IMR-90 (cell line): Measurements from ENCODE around the gene DUSP7.
"Not testable (repeated sequence)": the region's sequence is repeated elsewhere in the genome, so short reads cannot be mapped to it uniquely, and the experiment has no call there.

Experiments used
- BHLHE40 ChIP-seq: fragments of 150-350 bp; IDR thresholded peaks from 2 replicates; pipeline ENCODE4 v1.6.1; 2016; ENCODE audit warnings: mild to moderate bottlenecking, low read depth, low read length
- POLR2A ChIP-seq: IDR thresholded peaks from 2 replicates; pipeline ENCODE4 v1.6.1; 2012; ENCODE audit warnings: mild to moderate bottlenecking, low read depth, low read length
- RCOR1 ChIP-seq: IDR thresholded peaks from 2 replicates; pipeline ENCODE4 v1.6.1; 2012; ENCODE audit warnings: mild to moderate bottlenecking, low read length, improper control_type of control experiment; ENCODE audit not compliant: insufficient replicate concordance
- SMC3 ChIP-seq: fragments of 150-350 bp; IDR thresholded peaks from 2 replicates; pipeline ENCODE4 v1.6.1; 2016; ENCODE audit warnings: low read depth, mild to moderate bottlenecking, antibody characterized with exemption, low read length, moderate library complexity
- TF ChIP-seq, protein P1 (sequence below): conservative IDR thresholded peaks from 2 replicates; pipeline ENCODE4 v1.5.1; 2012; ENCODE audit warnings: mild to moderate bottlenecking, low read depth, low read length, improper control_type of control experiment
- TF ChIP-seq, protein P2 (sequence below): fragments of 150-350 bp; IDR thresholded peaks from 2 replicates; pipeline ENCODE4 v1.6.1; 2016; ENCODE audit warnings: low read depth, mild to moderate bottlenecking, low read length, moderate library complexity, borderline replicate concordance

DNA sequence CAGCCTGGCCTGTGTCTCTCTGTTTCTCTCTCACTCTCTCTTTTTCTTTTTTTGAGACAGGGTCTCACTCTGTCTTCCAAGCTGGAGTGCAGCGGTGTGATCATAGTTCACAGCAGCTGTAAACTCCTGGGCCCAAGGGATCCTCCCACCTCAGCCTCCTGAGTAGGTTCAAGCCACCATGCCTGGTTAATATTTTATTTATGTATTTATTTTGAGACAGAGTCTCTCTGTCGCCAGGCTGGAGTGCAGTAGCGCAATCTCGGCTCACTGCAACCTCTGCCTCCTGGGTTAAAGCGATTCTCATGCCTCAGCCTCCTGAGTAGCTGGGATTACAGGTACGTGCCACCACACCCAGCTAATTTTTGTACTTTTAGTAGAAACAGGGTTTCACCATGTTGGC, 22.6 kb downstream of the DUSP7 start:
- TF ChIP-seq, protein P1, sequence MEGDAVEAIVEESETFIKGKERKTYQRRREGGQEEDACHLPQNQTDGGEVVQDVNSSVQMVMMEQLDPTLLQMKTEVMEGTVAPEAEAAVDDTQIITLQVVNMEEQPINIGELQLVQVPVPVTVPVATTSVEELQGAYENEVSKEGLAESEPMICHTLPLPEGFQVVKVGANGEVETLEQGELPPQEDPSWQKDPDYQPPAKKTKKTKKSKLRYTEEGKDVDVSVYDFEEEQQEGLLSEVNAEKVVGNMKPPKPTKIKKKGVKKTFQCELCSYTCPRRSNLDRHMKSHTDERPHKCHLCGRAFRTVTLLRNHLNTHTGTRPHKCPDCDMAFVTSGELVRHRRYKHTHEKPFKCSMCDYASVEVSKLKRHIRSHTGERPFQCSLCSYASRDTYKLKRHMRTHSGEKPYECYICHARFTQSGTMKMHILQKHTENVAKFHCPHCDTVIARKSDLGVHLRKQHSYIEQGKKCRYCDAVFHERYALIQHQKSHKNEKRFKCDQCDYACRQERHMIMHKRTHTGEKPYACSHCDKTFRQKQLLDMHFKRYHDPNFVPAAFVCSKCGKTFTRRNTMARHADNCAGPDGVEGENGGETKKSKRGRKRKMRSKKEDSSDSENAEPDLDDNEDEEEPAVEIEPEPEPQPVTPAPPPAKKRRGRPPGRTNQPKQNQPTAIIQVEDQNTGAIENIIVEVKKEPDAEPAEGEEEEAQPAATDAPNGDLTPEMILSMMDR = not testable (repeated sequence)
- not testable (repeated sequence) for TF ChIP-seq SMC3, POLR2A, BHLHE40, RCOR1
- TF ChIP-seq, protein P2, sequence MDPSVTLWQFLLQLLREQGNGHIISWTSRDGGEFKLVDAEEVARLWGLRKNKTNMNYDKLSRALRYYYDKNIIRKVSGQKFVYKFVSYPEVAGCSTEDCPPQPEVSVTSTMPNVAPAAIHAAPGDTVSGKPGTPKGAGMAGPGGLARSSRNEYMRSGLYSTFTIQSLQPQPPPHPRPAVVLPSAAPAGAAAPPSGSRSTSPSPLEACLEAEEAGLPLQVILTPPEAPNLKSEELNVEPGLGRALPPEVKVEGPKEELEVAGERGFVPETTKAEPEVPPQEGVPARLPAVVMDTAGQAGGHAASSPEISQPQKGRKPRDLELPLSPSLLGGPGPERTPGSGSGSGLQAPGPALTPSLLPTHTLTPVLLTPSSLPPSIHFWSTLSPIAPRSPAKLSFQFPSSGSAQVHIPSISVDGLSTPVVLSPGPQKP = not testable (repeated sequence)
